Panc1 (cell line): ENCODE results near the gene PCDH1. TPM values are rescaled to one million over a fixed set of nuclear protein-coding genes. Genes with fewer than 3 reads are reported as not detected.

Source experiments
- ATAC-seq: fragments of 200-7000 bp; cut with Tn5 transposase; 2 replicates; pipeline ENCODE4 v1.9.1; 2020; ENCODE audit warnings: mild to moderate bottlenecking, moderate library complexity
- BruUV-seq: library from RNA; stranded (reverse); fragments of 400-500 nt; replicated peaks from 2 replicates; lab custom pipeline; 2021; lab: Mats Ljungman, UMichigan
- CTCF ChIA-PET: fragments of 300-600 bp; sonication (Branson Sonifier 250); formaldehyde crosslinking; loops from one replicate; lab custom pipeline; 2022; ENCODE audit warnings: antibody characterized with exemption; lab: Charles Lee
- POLR2A ChIA-PET: fragments of 300-600 bp; sonication (Branson Sonifier 250); formaldehyde crosslinking; loops from one replicate; lab custom pipeline; 2022; ENCODE audit warnings: antibody characterized with exemption; lab: Charles Lee
- DNase-seq: peaks from one replicate; pipeline ENCODE4 v3.0.0-alpha.2; 2010; ENCODE audit warnings: low read depth, low spot score
- H3K27ac ChIP-seq: 2 replicates; pipeline ENCODE4 v1.5.1; 2011; ENCODE audit warnings: mild to moderate bottlenecking, low read length, inconsistent platforms
- H3K27me3 ChIP-seq: fragments of 200-500 bp; sonication (Bioruptor generic); 2 replicates; pipeline ENCODE4 v1.6.0; 2014; ENCODE audit warnings: low read length, inconsistent platforms; ENCODE audit not compliant: control insufficient read depth, insufficient read depth
- H3K36me3 ChIP-seq: fragments of 200-500 bp; sonication (Bioruptor generic); 2 replicates; pipeline ENCODE4 v1.5.1; 2014; ENCODE audit warnings: inconsistent platforms, mild to moderate bottlenecking, low read length, moderate library complexity; ENCODE audit not compliant: control insufficient read depth, insufficient read depth
- H3K4me1 ChIP-seq: 2 replicates; pipeline ENCODE4 v1.5.1; 2011; ENCODE audit warnings: inconsistent platforms, mild to moderate bottlenecking, low read length, moderate library complexity; ENCODE audit not compliant: control insufficient read depth, insufficient read depth
- H3K4me3 ChIP-seq, 2 experiments: 2 replicates each; pipeline ENCODE4 v1.5.1; 2011 to 2012; ENCODE audit warnings: low read depth in 2 of 2, low read length in 2 of 2, mild to moderate bottlenecking in 2 of 2, inconsistent platforms in 1 of 2, moderate library complexity in 1 of 2
- H3K9me3 ChIP-seq: fragments of 200-500 bp; sonication (Bioruptor generic); 2 replicates; pipeline ENCODE4 v1.5.1; 2014; ENCODE audit warnings: low read depth, mild to moderate bottlenecking, inconsistent platforms, low read length, moderate library complexity; ENCODE audit not compliant: control insufficient read depth, insufficient read depth
- POLR2AphosphoS5 ChIP-seq: IDR thresholded peaks from 2 replicates; pipeline ENCODE4 v1.6.1; 2012; ENCODE audit warnings: mild to moderate bottlenecking, low read depth, low read length, moderate library complexity
- SIN3A ChIP-seq: IDR thresholded peaks from 2 replicates; pipeline ENCODE4 v1.6.1; 2012; ENCODE audit warnings: low read depth, mild to moderate bottlenecking, low read length, moderate library complexity, borderline replicate concordance; ENCODE audit not compliant: insufficient read depth
- TCF7L2 ChIP-seq: IDR thresholded peaks from 2 replicates; pipeline ENCODE4 v1.6.1; 2011; ENCODE audit warnings: mild to moderate bottlenecking, low read depth, low read length, inconsistent platforms
- in situ Hi-C: cut with HindIII; loops from 2 replicates; pipeline ENCODE4 v1.10.0; 2016; ENCODE audit warnings: low sequenced_read_pairs, low pct_unique_long_range_greater_than_20kb
- intact Hi-C: fragments of 100-400 bp; cut with micrococcal nuclease; formaldehyde crosslinking; loops from one replicate; pipeline ENCODE4 v1.10.0; 2022; ENCODE audit not compliant: unreplicated experiment
- total RNA-seq: library from RNA; stranded (reverse); gene quantifications from one replicate; pipeline ENCODE4 v1.2.1, GENCODE V29; 2021; ENCODE audit not compliant: unreplicated experiment
- TF ChIP-seq, protein P1 (sequence below): fragments of 450-650 bp; IDR thresholded peaks from 2 replicates; pipeline ENCODE4 v1.5.1; 2017; ENCODE audit warnings: mild to moderate bottlenecking
- TF ChIP-seq, protein P2 (sequence below), 2 experiments: IDR thresholded peaks; 2 replicates each; pipeline ENCODE4 v1.6.1; 2011 to 2012; ENCODE audit warnings: low read depth in 2 of 2, control low read depth in 1 of 2, low read length in 1 of 2, mild to moderate bottlenecking in 1 of 2, moderate library complexity in 1 of 2; ENCODE audit not compliant: insufficient read depth in 1 of 2

The PCDH1 gene
- total RNA-seq, 1 experiment from 2014 or later: 9.0 TPM

DNA sequence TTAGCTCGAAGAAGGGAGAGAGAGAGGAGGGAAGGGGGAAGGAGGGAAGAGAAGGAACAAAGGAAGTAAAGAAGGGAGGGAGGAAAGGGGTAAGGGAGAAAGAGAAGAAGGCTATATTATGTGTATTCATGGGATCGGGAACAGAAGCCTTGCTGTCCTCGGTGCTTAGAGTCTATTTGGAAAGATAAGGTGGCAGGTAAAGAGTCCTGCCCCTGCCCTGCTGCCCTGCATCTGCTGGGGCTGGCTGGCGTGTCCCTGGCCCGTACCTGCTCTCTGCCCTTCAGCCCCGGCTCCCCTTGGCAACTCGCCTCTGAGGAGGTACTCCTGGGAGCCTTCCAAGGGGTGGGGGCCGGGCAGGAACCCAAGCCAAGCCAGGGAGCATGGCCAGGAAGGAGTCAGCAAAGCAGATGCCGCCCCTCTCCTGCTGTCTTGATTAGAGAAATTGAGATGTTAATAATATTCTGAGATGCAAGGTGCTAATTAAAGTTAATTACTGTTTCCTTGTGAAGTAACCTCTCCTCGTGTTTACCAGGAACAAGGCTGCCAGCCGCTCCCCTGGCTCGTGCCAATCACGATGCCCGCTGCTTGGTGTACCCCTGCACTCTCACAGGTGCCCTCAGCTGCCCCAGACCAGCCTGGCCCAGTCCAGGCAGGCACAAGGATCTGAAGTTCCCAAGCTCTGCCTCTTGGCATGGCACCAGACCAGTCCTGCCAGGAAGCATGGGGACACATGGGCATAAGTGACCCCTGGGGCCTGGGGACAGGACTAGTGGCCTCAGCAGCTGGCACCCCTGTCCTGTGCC is 36.6 kb downstream of the PCDH1 start:
- ChIA-PET CTCF (interaction anchor here (0.6 kb wide), 1 partner anchor 138 kb away, joined by 3 read pairs; no protein-coding TSS in a partner anchor), POLR2A (no interaction called here)
- intact Hi-C loops (no loop called here), in situ Hi-C loops (no loop called here)
- Histone ChIP-seq H3K9me3 (no peaks in the 10 kb centered on the region), H3K27ac (no peak overlapping the region), H3K4me1 (no peaks in the 10 kb centered on the region; the same call in 1 of the 2 replicates), H3K4me3 (no peak overlapping the region), H3K36me3 (no peaks in the 10 kb centered on the region), H3K27me3 (no peaks in the 10 kb centered on the region; the same call in 1 of the 2 replicates)
- BruUV-seq: no TSS peak
- no peak for TF ChIP-seq POLR2AphosphoS5
- TF ChIP-seq, protein P1, sequence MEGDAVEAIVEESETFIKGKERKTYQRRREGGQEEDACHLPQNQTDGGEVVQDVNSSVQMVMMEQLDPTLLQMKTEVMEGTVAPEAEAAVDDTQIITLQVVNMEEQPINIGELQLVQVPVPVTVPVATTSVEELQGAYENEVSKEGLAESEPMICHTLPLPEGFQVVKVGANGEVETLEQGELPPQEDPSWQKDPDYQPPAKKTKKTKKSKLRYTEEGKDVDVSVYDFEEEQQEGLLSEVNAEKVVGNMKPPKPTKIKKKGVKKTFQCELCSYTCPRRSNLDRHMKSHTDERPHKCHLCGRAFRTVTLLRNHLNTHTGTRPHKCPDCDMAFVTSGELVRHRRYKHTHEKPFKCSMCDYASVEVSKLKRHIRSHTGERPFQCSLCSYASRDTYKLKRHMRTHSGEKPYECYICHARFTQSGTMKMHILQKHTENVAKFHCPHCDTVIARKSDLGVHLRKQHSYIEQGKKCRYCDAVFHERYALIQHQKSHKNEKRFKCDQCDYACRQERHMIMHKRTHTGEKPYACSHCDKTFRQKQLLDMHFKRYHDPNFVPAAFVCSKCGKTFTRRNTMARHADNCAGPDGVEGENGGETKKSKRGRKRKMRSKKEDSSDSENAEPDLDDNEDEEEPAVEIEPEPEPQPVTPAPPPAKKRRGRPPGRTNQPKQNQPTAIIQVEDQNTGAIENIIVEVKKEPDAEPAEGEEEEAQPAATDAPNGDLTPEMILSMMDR: no peak
- TF ChIP-seq SIN3A: no peak
- TF ChIP-seq TCF7L2: no peak
- TF ChIP-seq, protein P2, sequence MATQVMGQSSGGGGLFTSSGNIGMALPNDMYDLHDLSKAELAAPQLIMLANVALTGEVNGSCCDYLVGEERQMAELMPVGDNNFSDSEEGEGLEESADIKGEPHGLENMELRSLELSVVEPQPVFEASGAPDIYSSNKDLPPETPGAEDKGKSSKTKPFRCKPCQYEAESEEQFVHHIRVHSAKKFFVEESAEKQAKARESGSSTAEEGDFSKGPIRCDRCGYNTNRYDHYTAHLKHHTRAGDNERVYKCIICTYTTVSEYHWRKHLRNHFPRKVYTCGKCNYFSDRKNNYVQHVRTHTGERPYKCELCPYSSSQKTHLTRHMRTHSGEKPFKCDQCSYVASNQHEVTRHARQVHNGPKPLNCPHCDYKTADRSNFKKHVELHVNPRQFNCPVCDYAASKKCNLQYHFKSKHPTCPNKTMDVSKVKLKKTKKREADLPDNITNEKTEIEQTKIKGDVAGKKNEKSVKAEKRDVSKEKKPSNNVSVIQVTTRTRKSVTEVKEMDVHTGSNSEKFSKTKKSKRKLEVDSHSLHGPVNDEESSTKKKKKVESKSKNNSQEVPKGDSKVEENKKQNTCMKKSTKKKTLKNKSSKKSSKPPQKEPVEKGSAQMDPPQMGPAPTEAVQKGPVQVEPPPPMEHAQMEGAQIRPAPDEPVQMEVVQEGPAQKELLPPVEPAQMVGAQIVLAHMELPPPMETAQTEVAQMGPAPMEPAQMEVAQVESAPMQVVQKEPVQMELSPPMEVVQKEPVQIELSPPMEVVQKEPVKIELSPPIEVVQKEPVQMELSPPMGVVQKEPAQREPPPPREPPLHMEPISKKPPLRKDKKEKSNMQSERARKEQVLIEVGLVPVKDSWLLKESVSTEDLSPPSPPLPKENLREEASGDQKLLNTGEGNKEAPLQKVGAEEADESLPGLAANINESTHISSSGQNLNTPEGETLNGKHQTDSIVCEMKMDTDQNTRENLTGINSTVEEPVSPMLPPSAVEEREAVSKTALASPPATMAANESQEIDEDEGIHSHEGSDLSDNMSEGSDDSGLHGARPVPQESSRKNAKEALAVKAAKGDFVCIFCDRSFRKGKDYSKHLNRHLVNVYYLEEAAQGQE (IDR thresholded peaks at IDR 0.05; ENCODE audit: insufficient read depth in 1 of 2, low read depth in 2 of 2, low read length in 1 of 2): no peak
- DNase-seq (no peak), ATAC-seq (peak; percentile 29; the same call in 1 of the 2 replicates)

DNA sequence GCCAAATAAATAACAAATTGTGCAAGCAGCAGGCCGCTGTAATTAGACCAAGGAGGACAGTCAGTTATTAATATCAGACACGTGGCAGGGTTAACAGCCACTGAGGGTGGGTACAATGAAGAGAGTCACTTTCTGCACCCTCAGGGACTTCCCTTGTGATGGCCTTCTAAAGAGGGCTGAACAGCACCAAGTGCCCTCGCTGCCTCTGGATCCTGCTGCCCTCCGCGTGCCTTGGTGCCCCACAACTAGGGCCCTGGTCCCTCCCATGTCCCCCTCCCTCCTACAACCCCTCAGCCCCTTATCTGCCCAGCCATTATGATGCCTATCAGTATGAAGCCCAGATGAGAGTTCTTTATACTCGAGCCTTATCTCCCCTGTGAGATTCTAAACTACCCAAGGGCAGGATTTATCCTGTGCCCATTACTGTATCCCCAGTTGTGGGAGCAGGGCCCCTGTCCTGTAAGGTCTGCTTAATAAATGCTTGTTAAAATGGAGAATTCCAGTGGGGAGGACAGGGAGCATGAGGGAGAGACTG is 37.3 kb downstream of the PCDH1 start:
- Histone ChIP-seq H3K4me3 (no peak overlapping the region), H3K36me3 (no peaks in the 10 kb centered on the region), H3K27ac (no peak overlapping the region), H3K27me3 (no peaks in the 10 kb centered on the region; the same call in 1 of the 2 replicates), H3K9me3 (no peaks in the 10 kb centered on the region), H3K4me1 (no peaks in the 10 kb centered on the region; the same call in 1 of the 2 replicates)
- TF ChIP-seq SIN3A (no peak), TCF7L2 (no peak), POLR2AphosphoS5 (no peak)
- TF ChIP-seq, protein P2 (IDR thresholded peaks at IDR 0.05; ENCODE audit: insufficient read depth in 1 of 2, low read depth in 2 of 2, low read length in 1 of 2): no peak
- TF ChIP-seq, protein P1: no peak
- no peak for DNase-seq
- 0 out of 2 replicates have a peak, but pooled peaks have one; percentile 6 for ATAC-seq
- intact Hi-C loops: no loop called here
- ChIA-PET POLR2A (no interaction called here), CTCF (interaction anchor here (0.7 kb wide), 1 partner anchor 26 kb away, joined by 3 read pairs; no protein-coding TSS in a partner anchor)
- in situ Hi-C loops: no loop called here
- no TSS peak for BruUV-seq
